CD4-positive, alpha-beta T cell treated with Interleukin-17A for 4 hours (primary cell): ENCODE results near the gene TMEM127.
A peak's percentile ranks its signal among the peaks of the same experiment; 100 is the strongest.
"Not testable (repeated sequence)": the region's sequence is repeated elsewhere in the genome, so short reads cannot be mapped to it uniquely, and the experiment has no call there.

Experiments used
- DNase-seq: peaks from one replicate; pipeline ENCODE4 v3.0.0-alpha.2; 2020; ENCODE audit warnings: mixed read lengths

TMEM127 gene

GRCh38 chr2:96265840-96266679, at the start of gene TMEM127, which contains the start of gene CIAO1:
Gene TMEM127, minus strand, starts transcription at chr2:96265997. Its CDS starts 616 bp downstream, at chr2:96265381.
Gene CIAO1, plus strand, starts transcription at chr2:96266225. Its CDS starts 126 bp downstream, at chr2:96266351.
- DNase-seq = peak; percentile 97

- DNase-seq = no peak
Observed at GRCh38 chr2:96315005-96315399, 49.2 kb upstream of the TMEM127 start.

GRCh38 chr2:96308248-96308647, 42.5 kb upstream of the TMEM127 start:
- DNase-seq = no peak

- DNase-seq = no peak
Observed at GRCh38 chr2:96306370-96306769, 40.6 kb upstream of the TMEM127 start.

- DNase-seq = peak; percentile 28
Observed at GRCh38 chr2:96305979-96306308, 40.1 kb upstream of the TMEM127 start.

- DNase-seq = peak; percentile 93
Observed at GRCh38 chr2:96305091-96305978, 39.5 kb upstream of the TMEM127 start, which contains the start of gene SNRNP200. Gene SNRNP200, minus strand, starts transcription at chr2:96305546. Its CDS starts 109 bp downstream, at chr2:96305437.

GRCh38 chr2:96304606-96305005, 38.8 kb upstream of the TMEM127 start:
- no peak for DNase-seq

GRCh38 chr2:96301865-96302264, 36.1 kb upstream of the TMEM127 start:
- no peak for DNase-seq

- DNase-seq = no peak
Observed at GRCh38 chr2:96296925-96297324, 31.1 kb upstream of the TMEM127 start.

- DNase-seq = not testable (repeated sequence)
Observed at GRCh38 chr2:96294271-96294670, 28.5 kb upstream of the TMEM127 start.

- DNase-seq = no peak
Observed at GRCh38 chr2:96291751-96292150, 26.0 kb upstream of the TMEM127 start.

- no peak for DNase-seq
Observed at GRCh38 chr2:96287273-96287856, 21.6 kb upstream of the TMEM127 start.

- DNase-seq = no peak
Observed at GRCh38 chr2:96276787-96277499, 11.1 kb upstream of the TMEM127 start.

- DNase-seq = no peak
Observed at GRCh38 chr2:96274355-96275056, 8.7 kb upstream of the TMEM127 start.

GRCh38 chr2:96273763-96274162, 8.0 kb upstream of the TMEM127 start:
- DNase-seq = no peak

- DNase-seq = no peak
Observed at GRCh38 chr2:96271995-96272394, 6.2 kb upstream of the TMEM127 start.

- DNase-seq = peak; percentile 35
Observed at GRCh38 chr2:96267159-96267971, 1.6 kb upstream of the TMEM127 start.

GRCh38 chr2:96265349-96265839, 403 bp downstream of the TMEM127 start:
- DNase-seq = peak; percentile 45

- DNase-seq = peak; percentile 24
Observed at GRCh38 chr2:96264656-96265348, 995 bp downstream of the TMEM127 start.

GRCh38 chr2:96264086-96264485, 1.7 kb downstream of the TMEM127 start:
- no peak for DNase-seq
